Measurements from ENCODE around the gene RNF26. TPM values are rescaled to one million over a fixed set of nuclear protein-coding genes. Genes with fewer than 3 reads are reported as not detected.

The RNF26 gene
- total and polyA plus RNA-seq, 2 of the 13 experiments (the other 11 are each of a cell fraction or from before 2014, with no cell fraction given): 11.9 to 26.3 TPM

DNA sequence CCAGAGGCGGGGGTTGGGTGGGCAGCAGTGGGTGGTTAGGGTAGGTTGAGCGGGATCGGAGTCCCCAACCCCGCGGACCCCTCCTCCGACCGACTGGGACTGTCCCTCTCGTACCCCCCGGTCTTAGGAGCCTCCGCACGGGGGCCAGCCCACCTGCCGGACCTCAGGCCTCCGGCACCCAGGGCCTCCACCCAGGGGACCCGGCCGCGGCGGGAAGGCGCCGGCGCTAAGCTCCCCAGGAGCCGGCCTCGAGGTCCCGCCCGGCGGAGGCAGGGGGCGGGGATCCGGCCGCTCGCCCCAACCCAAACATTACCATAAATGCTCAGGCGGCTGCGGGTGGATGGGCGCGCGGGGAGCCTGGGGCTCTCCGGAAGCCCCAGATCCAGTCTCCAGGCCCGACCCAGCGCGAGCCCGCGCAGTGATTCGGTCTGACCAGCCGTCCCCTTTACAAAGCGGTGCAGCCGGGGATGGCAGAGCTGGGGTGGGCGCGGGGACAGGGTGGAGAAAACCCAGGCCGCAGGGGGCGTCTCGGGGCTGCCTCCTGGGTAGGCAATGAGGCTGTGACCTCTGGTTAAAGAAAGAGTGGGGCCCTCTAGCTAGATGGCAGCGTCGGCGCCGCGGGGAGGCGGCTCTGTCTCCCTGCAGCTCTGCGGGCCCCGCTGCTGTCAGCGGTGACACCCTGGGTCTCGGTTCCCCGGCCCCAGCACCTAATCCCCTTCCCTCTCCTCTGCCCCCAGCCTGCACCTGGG lies 13.4 kb upstream of the RNF26 start (continued):
- TF ChIP-seq, protein P1, sequence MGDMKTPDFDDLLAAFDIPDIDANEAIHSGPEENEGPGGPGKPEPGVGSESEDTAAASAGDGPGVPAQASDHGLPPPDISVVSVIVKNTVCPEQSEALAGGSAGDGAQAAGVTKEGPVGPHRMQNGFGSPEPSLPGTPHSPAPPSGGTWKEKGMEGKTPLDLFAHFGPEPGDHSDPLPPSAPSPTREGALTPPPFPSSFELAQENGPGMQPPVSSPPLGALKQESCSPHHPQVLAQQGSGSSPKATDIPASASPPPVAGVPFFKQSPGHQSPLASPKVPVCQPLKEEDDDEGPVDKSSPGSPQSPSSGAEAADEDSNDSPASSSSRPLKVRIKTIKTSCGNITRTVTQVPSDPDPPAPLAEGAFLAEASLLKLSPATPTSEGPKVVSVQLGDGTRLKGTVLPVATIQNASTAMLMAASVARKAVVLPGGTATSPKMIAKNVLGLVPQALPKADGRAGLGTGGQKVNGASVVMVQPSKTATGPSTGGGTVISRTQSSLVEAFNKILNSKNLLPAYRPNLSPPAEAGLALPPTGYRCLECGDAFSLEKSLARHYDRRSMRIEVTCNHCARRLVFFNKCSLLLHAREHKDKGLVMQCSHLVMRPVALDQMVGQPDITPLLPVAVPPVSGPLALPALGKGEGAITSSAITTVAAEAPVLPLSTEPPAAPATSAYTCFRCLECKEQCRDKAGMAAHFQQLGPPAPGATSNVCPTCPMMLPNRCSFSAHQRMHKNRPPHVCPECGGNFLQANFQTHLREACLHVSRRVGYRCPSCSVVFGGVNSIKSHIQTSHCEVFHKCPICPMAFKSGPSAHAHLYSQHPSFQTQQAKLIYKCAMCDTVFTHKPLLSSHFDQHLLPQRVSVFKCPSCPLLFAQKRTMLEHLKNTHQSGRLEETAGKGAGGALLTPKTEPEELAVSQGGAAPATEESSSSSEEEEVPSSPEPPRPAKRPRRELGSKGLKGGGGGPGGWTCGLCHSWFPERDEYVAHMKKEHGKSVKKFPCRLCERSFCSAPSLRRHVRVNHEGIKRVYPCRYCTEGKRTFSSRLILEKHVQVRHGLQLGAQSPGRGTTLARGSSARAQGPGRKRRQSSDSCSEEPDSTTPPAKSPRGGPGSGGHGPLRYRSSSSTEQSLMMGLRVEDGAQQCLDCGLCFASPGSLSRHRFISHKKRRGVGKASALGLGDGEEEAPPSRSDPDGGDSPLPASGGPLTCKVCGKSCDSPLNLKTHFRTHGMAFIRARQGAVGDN (CRISPR knock-in tag; IDR thresholded peaks at IDR 0.05): peak; percentile 43
- no peak for TF ChIP-seq ZNF253 (CRISPR knock-in tag; IDR thresholded peaks at IDR 0.05; ENCODE audit: borderline replicate concordance)
- TF ChIP-seq ZNF512B (CRISPR knock-in tag; IDR thresholded peaks at IDR 0.05; ENCODE audit: borderline replicate concordance): no peak
- no peak for TF ChIP-seq NAIF1 (CRISPR knock-in tag; IDR thresholded peaks at IDR 0.05; ENCODE audit: borderline replicate concordance)
- no peak for TF ChIP-seq MBD4 (IDR thresholded peaks at IDR 0.05; ENCODE audit: borderline replicate concordance, low read length)
- no peak for TF ChIP-seq TCF12 (IDR thresholded peaks at IDR 0.05)
- no peak for TF ChIP-seq TCF12 (CRISPR knock-in tag; IDR thresholded peaks at IDR 0.05)
- no peak for TF ChIP-seq ZNF770 (CRISPR knock-in tag; IDR thresholded peaks at IDR 0.05)
- TF ChIP-seq, protein P2, sequence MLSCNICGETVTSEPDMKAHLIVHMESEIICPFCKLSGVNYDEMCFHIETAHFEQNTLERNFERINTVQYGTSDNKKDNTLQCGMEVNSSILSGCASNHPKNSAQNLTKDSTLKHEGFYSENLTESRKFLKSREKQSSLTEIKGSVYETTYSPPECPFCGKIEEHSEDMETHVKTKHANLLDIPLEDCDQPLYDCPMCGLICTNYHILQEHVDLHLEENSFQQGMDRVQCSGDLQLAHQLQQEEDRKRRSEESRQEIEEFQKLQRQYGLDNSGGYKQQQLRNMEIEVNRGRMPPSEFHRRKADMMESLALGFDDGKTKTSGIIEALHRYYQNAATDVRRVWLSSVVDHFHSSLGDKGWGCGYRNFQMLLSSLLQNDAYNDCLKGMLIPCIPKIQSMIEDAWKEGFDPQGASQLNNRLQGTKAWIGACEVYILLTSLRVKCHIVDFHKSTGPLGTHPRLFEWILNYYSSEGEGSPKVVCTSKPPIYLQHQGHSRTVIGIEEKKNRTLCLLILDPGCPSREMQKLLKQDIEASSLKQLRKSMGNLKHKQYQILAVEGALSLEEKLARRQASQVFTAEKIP (CRISPR knock-in tag; IDR thresholded peaks at IDR 0.05; ENCODE audit: borderline replicate concordance): no peak
- TF ChIP-seq XBP1 (CRISPR knock-in tag; IDR thresholded peaks at IDR 0.05): no peak
- peak; percentile 4 for TF ChIP-seq HNRNPLL (IDR thresholded peaks at IDR 0.05; ENCODE audit: low read depth, low read length, poor library complexity, severe bottlenecking)
- no peak for TF ChIP-seq HNRNPH1 (optimal IDR thresholded peaks at IDR 0.05; ENCODE audit: low read depth, low read length)
- TF ChIP-seq TAF1 (CRISPR knock-in tag; IDR thresholded peaks at IDR 0.05): no peak
- no peak for TF ChIP-seq ZNF781 (CRISPR knock-in tag; IDR thresholded peaks at IDR 0.05; ENCODE audit: borderline replicate concordance, not compliant biosample characterization)
